NCI-H2029 (cell line): ENCODE data around the gene FOXJ2.
"Not testable (repeated sequence)": the region's sequence is repeated elsewhere in the genome, so short reads cannot be mapped to it uniquely, and the experiment has no call there.

Source experiments
- DNase-seq: peaks from one replicate; lab custom pipeline; 2025; lab: John Stamatoyannopoulos, UW

The FOXJ2 gene

GRCh38 chr12:8032242-8033152 is at the start of gene FOXJ2:
FOXJ2 (plus strand) TSS chr12:8032716; CDS start chr12:8039833, 7,117 bp downstream.
- peak; percentile 31 for DNase-seq

- not testable (repeated sequence) for DNase-seq
Observed at GRCh38 chr12:7983019-7983418, 49.5 kb upstream of the FOXJ2 start.

GRCh38 chr12:7983460-7983859 is 49.1 kb upstream of the FOXJ2 start:
- not testable (repeated sequence) for DNase-seq

GRCh38 chr12:7984900-7985299 is 47.6 kb upstream of the FOXJ2 start:
- no peak for DNase-seq

- no peak for DNase-seq
Observed at GRCh38 chr12:7985802-7986418, 46.6 kb upstream of the FOXJ2 start.

GRCh38 chr12:7989827-7990491 is 42.6 kb upstream of the FOXJ2 start:
- no peak for DNase-seq

- DNase-seq = no peak
Observed at GRCh38 chr12:7991535-7991934, 41.0 kb upstream of the FOXJ2 start.

GRCh38 chr12:7994731-7995205 is 37.7 kb upstream of the FOXJ2 start:
- no peak for DNase-seq

GRCh38 chr12:7995266-7995963 is 37.1 kb upstream of the FOXJ2 start:
- peak; percentile 72 for DNase-seq

GRCh38 chr12:8000827-8001226 is 31.7 kb upstream of the FOXJ2 start:
- DNase-seq = not testable (repeated sequence)

GRCh38 chr12:8001496-8001895 is 31.0 kb upstream of the FOXJ2 start:
- not testable (repeated sequence) for DNase-seq

GRCh38 chr12:8004897-8005296 is 27.6 kb upstream of the FOXJ2 start:
- DNase-seq = not testable (repeated sequence)

GRCh38 chr12:8011331-8011730 is 21.2 kb upstream of the FOXJ2 start:
- DNase-seq = no peak

- DNase-seq = no peak
Observed at GRCh38 chr12:8012651-8013309, 19.7 kb upstream of the FOXJ2 start.

- no peak for DNase-seq
Observed at GRCh38 chr12:8014836-8015235, 17.7 kb upstream of the FOXJ2 start.

GRCh38 chr12:8018213-8018612 is 14.3 kb upstream of the FOXJ2 start:
- not testable (repeated sequence) for DNase-seq

- no peak for DNase-seq
Observed at GRCh38 chr12:8018666-8019581, 13.6 kb upstream of the FOXJ2 start.

GRCh38 chr12:8026291-8026900 is 6.1 kb upstream of the FOXJ2 start:
- DNase-seq = peak; percentile 95

GRCh38 chr12:8027856-8028255 is 4.7 kb upstream of the FOXJ2 start:
- DNase-seq = no peak

- no peak for DNase-seq
Observed at GRCh38 chr12:8028267-8028666, 4.2 kb upstream of the FOXJ2 start.
